Measurements from ENCODE around the gene GAS7.

DNA sequence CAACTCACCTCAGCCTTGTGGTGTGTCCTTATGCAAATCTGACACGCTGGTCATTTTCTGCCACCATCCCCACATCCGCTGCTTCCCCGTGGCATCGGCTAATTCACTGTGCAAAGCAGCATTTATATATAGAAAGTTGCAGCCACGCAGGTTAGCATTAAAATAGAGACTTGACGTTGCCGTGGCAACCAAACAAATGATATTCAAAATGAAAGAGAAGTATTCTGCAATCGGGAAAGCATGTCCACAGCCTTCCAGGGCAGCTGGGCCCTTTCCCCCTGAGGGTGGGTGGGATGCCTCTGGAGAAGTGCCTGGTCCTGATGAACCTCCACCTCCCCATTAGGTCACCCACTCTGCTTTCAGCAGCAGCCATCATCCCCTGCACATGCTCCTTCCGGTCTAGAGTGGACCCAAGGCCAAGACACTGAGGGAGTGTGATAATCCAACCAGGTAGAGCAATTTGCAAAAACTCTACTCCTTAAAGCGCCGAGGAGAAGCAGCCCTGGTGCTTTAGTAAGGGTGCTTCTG lies 138.7 kb downstream of the GAS7 start:
- TF ChIP-seq POLR2A (IDR thresholded peaks at IDR 0.05): no peak
- TF ChIP-seq, protein P1, sequence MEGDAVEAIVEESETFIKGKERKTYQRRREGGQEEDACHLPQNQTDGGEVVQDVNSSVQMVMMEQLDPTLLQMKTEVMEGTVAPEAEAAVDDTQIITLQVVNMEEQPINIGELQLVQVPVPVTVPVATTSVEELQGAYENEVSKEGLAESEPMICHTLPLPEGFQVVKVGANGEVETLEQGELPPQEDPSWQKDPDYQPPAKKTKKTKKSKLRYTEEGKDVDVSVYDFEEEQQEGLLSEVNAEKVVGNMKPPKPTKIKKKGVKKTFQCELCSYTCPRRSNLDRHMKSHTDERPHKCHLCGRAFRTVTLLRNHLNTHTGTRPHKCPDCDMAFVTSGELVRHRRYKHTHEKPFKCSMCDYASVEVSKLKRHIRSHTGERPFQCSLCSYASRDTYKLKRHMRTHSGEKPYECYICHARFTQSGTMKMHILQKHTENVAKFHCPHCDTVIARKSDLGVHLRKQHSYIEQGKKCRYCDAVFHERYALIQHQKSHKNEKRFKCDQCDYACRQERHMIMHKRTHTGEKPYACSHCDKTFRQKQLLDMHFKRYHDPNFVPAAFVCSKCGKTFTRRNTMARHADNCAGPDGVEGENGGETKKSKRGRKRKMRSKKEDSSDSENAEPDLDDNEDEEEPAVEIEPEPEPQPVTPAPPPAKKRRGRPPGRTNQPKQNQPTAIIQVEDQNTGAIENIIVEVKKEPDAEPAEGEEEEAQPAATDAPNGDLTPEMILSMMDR (IDR thresholded peaks at IDR 0.05): no peak
